Ishikawa (cell line): ENCODE data around the gene CBLB.

ENCODE experiments used
- CREB1 ChIP-seq: IDR thresholded peaks from 2 replicates; pipeline ENCODE4 v1.6.1; 2012; ENCODE audit warnings: low read depth
- EP300 ChIP-seq: IDR thresholded peaks from 2 replicates; pipeline ENCODE4 v1.6.1; 2012; ENCODE audit warnings: borderline replicate concordance
- FOXM1 ChIP-seq: IDR thresholded peaks from 2 replicates; pipeline ENCODE4 v1.6.1; 2012; ENCODE audit warnings: low read depth, borderline replicate concordance
- REST ChIP-seq: IDR thresholded peaks from 2 replicates; pipeline ENCODE4 v1.6.1; 2012; ENCODE audit warnings: low read depth, mild to moderate bottlenecking

GRCh38 chr3:105786990-105787389 lies 81.8 kb downstream of the CBLB start:
- no peak for TF ChIP-seq CREB1
- TF ChIP-seq FOXM1 = no peak
- no peak for TF ChIP-seq REST
- TF ChIP-seq EP300 = no peak
